ENCODE measurements around the gene NOX4. TPM values are rescaled to one million over a fixed set of nuclear protein-coding genes. Genes with fewer than 3 reads are reported as not detected.

NOX4 gene
- polyA plus RNA-seq, 4 donors: 0.31 to 3.0 TPM; not detected in 2

GRCh38 chr11:89516496-89516895, 25.3 kb upstream of the NOX4 start:
- Histone ChIP-seq H3K4me1 (ENCODE audit: control insufficient read depth in 3 of 3, insufficient read depth in 2 of 3, low read depth in 1 of 3, low read length in 2 of 3) (no peaks in the 10 kb centered on the region), H3K27ac (ENCODE audit: low read depth in 1 of 3, low read length in 2 of 3) (no peak overlapping the region), H3K36me3 (ENCODE audit: control insufficient read depth in 3 of 3, insufficient read depth in 2 of 3, low read depth in 1 of 3, low read length in 3 of 3) (no peaks in the 10 kb centered on the region), H3K9me3 (ENCODE audit: control insufficient read depth in 2 of 2, insufficient read depth in 1 of 2, low read depth in 1 of 2, low read length in 1 of 2) (no peaks in the 10 kb centered on the region), H3K27me3 (ENCODE audit: control insufficient read depth in 3 of 3, insufficient read depth in 3 of 3, low read length in 3 of 3) (no peaks in the 10 kb centered on the region), H3K4me3 (ENCODE audit: low read depth in 1 of 3, low read length in 3 of 3) (no peak overlapping the region)
- FAIRE-seq (no peak), DNase-seq (peak in 1 of 2 donors; percentile 2)
- WGBS, 3 donors: 23 to 49% (median 30%) methylated on average over 2 of the region's 2 CpGs

- WGBS, 3 donors: 83 to 92% (median 89%) methylated on average over 5 of the region's 5 CpGs
- Histone ChIP-seq H3K4me1 (ENCODE audit: control insufficient read depth in 3 of 3, insufficient read depth in 2 of 3, low read depth in 1 of 3, low read length in 2 of 3) (no peaks in the 10 kb centered on the region), H3K9me3 (ENCODE audit: control insufficient read depth in 2 of 2, insufficient read depth in 1 of 2, low read depth in 1 of 2, low read length in 1 of 2) (no peaks in the 10 kb centered on the region), H3K36me3 (ENCODE audit: control insufficient read depth in 3 of 3, insufficient read depth in 2 of 3, low read depth in 1 of 3, low read length in 3 of 3) (no peaks in the 10 kb centered on the region), H3K27ac (ENCODE audit: low read depth in 1 of 3, low read length in 2 of 3) (no peak overlapping the region), H3K27me3 (ENCODE audit: control insufficient read depth in 3 of 3, insufficient read depth in 3 of 3, low read length in 3 of 3) (no peaks in the 10 kb centered on the region), H3K4me3 (ENCODE audit: low read depth in 1 of 3, low read length in 3 of 3) (no peak overlapping the region)
- FAIRE-seq: no peak
- no peak for DNase-seq
Observed at GRCh38 chr11:89508544-89508943, 17.4 kb upstream of the NOX4 start.

GRCh38 chr11:89504270-89504669, 13.1 kb upstream of the NOX4 start:
- no peaks in the 10 kb centered on the region for H3K9me3 ChIP-seq (ENCODE audit: control insufficient read depth in 2 of 2, insufficient read depth in 1 of 2, low read depth in 1 of 2, low read length in 1 of 2)

GRCh38 chr11:89503422-89503821, 12.2 kb upstream of the NOX4 start:
- no peaks in the 10 kb centered on the region for H3K27me3 ChIP-seq (ENCODE audit: control insufficient read depth in 3 of 3, insufficient read depth in 3 of 3, low read length in 3 of 3)
- H3K9me3 ChIP-seq (ENCODE audit: control insufficient read depth in 2 of 2, insufficient read depth in 1 of 2, low read depth in 1 of 2, low read length in 1 of 2): no peaks in the 10 kb centered on the region
- DNase-seq (no peak), FAIRE-seq (no peak)
- WGBS, 3 donors: 65 to 83% (median 82%) methylated on average over 2 of the region's 2 CpGs
- H3K27ac ChIP-seq (ENCODE audit: low read depth in 1 of 3, low read length in 2 of 3): no peak overlapping the region
- no peak overlapping the region for H3K4me3 ChIP-seq (ENCODE audit: low read depth in 1 of 3, low read length in 3 of 3)
- no peaks in the 10 kb centered on the region for H3K36me3 ChIP-seq (ENCODE audit: control insufficient read depth in 3 of 3, insufficient read depth in 2 of 3, low read depth in 1 of 3, low read length in 3 of 3)
- peaks cover 0 to 7% (median 0%) of the 10 kb centered on the region in 3 donors for H3K4me1 ChIP-seq (ENCODE audit: control insufficient read depth in 3 of 3, insufficient read depth in 2 of 3, low read depth in 1 of 3, low read length in 2 of 3)

More at GRCh38 chr11:89504270-89504669, 13.1 kb upstream of the NOX4 start:
- peaks cover 0 to 7% (median 0%) of the 10 kb centered on the region in 3 donors for H3K4me1 ChIP-seq (ENCODE audit: control insufficient read depth in 3 of 3, insufficient read depth in 2 of 3, low read depth in 1 of 3, low read length in 2 of 3)
- FAIRE-seq (no peak), DNase-seq (no peak)
- H3K27me3 ChIP-seq (ENCODE audit: control insufficient read depth in 3 of 3, insufficient read depth in 3 of 3, low read length in 3 of 3): no peaks in the 10 kb centered on the region
- no peaks in the 10 kb centered on the region for H3K36me3 ChIP-seq (ENCODE audit: control insufficient read depth in 3 of 3, insufficient read depth in 2 of 3, low read depth in 1 of 3, low read length in 3 of 3)
- WGBS, 3 donors: 72 to 87% (median 80%) methylated on average over 2 of the region's 2 CpGs
- H3K27ac ChIP-seq (ENCODE audit: low read depth in 1 of 3, low read length in 2 of 3): no peak overlapping the region
- no peak overlapping the region for H3K4me3 ChIP-seq (ENCODE audit: low read depth in 1 of 3, low read length in 3 of 3)

- no peaks in the 10 kb centered on the region for H3K27me3 ChIP-seq (ENCODE audit: control insufficient read depth in 3 of 3, insufficient read depth in 3 of 3, low read length in 3 of 3)
- H3K4me1 ChIP-seq (ENCODE audit: control insufficient read depth in 3 of 3, insufficient read depth in 2 of 3, low read depth in 1 of 3, low read length in 2 of 3): peaks cover 0 to 7% (median 0%) of the 10 kb centered on the region in 3 donors
- 71 to 88% (median 74%) methylated on average over 2 of the region's 2 CpGs for WGBS, 3 donors
- H3K4me3 ChIP-seq (ENCODE audit: low read depth in 1 of 3, low read length in 3 of 3): no peak overlapping the region
- H3K27ac ChIP-seq (ENCODE audit: low read depth in 1 of 3, low read length in 2 of 3): peak overlapping the region in 1 of 3 donors; percentile 62
- DNase-seq (peak in 1 of 2 donors; percentile 70), FAIRE-seq (no peak)
- H3K9me3 ChIP-seq (ENCODE audit: control insufficient read depth in 2 of 2, insufficient read depth in 1 of 2, low read depth in 1 of 2, low read length in 1 of 2): no peaks in the 10 kb centered on the region
- H3K36me3 ChIP-seq (ENCODE audit: control insufficient read depth in 3 of 3, insufficient read depth in 2 of 3, low read depth in 1 of 3, low read length in 3 of 3): no peaks in the 10 kb centered on the region
Observed at GRCh38 chr11:89502301-89502700, 11.1 kb upstream of the NOX4 start.

GRCh38 chr11:89500336-89500735, 9.2 kb upstream of the NOX4 start:
- no peak for DNase-seq
- no peaks in the 10 kb centered on the region for H3K9me3 ChIP-seq (ENCODE audit: control insufficient read depth in 2 of 2, insufficient read depth in 1 of 2, low read depth in 1 of 2, low read length in 1 of 2)
- FAIRE-seq: no peak
- H3K36me3 ChIP-seq (ENCODE audit: control insufficient read depth in 3 of 3, insufficient read depth in 2 of 3, low read depth in 1 of 3, low read length in 3 of 3): no peaks in the 10 kb centered on the region
- H3K4me1 ChIP-seq (ENCODE audit: control insufficient read depth in 3 of 3, insufficient read depth in 2 of 3, low read depth in 1 of 3, low read length in 2 of 3): peaks cover 0 to 7% (median 0%) of the 10 kb centered on the region in 3 donors
- H3K27me3 ChIP-seq (ENCODE audit: control insufficient read depth in 3 of 3, insufficient read depth in 3 of 3, low read length in 3 of 3): no peaks in the 10 kb centered on the region
- H3K27ac ChIP-seq (ENCODE audit: low read depth in 1 of 3, low read length in 2 of 3): no peak overlapping the region
- H3K4me3 ChIP-seq (ENCODE audit: low read depth in 1 of 3, low read length in 3 of 3): no peak overlapping the region

- Histone ChIP-seq H3K27ac (ENCODE audit: low read depth in 1 of 3, low read length in 2 of 3) (no peak overlapping the region), H3K9me3 (ENCODE audit: control insufficient read depth in 2 of 2, insufficient read depth in 1 of 2, low read depth in 1 of 2, low read length in 1 of 2) (no peaks in the 10 kb centered on the region), H3K36me3 (ENCODE audit: control insufficient read depth in 3 of 3, insufficient read depth in 2 of 3, low read depth in 1 of 3, low read length in 3 of 3) (no peaks in the 10 kb centered on the region), H3K27me3 (ENCODE audit: control insufficient read depth in 3 of 3, insufficient read depth in 3 of 3, low read length in 3 of 3) (no peaks in the 10 kb centered on the region), H3K4me3 (ENCODE audit: low read depth in 1 of 3, low read length in 3 of 3) (no peak overlapping the region), H3K4me1 (ENCODE audit: control insufficient read depth in 3 of 3, insufficient read depth in 2 of 3, low read depth in 1 of 3, low read length in 2 of 3) (peaks cover 0 to 7% (median 0%) of the 10 kb centered on the region in 3 donors)
- FAIRE-seq (no peak), DNase-seq (peak in 1 of 2 donors; percentile 3)
- WGBS, 3 donors: 77 to 87% (median 87%) methylated on average over 5 of the region's 5 CpGs
Observed at GRCh38 chr11:89498845-89499448, 7.8 kb upstream of the NOX4 start.

GRCh38 chr11:89495951-89496350, 4.8 kb upstream of the NOX4 start:
- Histone ChIP-seq H3K27me3 (ENCODE audit: control insufficient read depth in 3 of 3, insufficient read depth in 3 of 3, low read length in 3 of 3) (peaks cover 0 to 9% (median 2%) of the 10 kb centered on the region in 3 donors), H3K9me3 (ENCODE audit: control insufficient read depth in 2 of 2, insufficient read depth in 1 of 2, low read depth in 1 of 2, low read length in 1 of 2) (no peaks in the 10 kb centered on the region), H3K27ac (ENCODE audit: low read depth in 1 of 3, low read length in 2 of 3) (no peak overlapping the region), H3K36me3 (ENCODE audit: control insufficient read depth in 3 of 3, insufficient read depth in 2 of 3, low read depth in 1 of 3, low read length in 3 of 3) (no peaks in the 10 kb centered on the region), H3K4me3 (ENCODE audit: low read depth in 1 of 3, low read length in 3 of 3) (no peak overlapping the region), H3K4me1 (ENCODE audit: control insufficient read depth in 3 of 3, insufficient read depth in 2 of 3, low read depth in 1 of 3, low read length in 2 of 3) (no peaks in the 10 kb centered on the region)
- FAIRE-seq: no peak
- 56 to 71% (median 63%) methylated on average over 3 of the region's 3 CpGs for WGBS, 3 donors
- no peak for DNase-seq

GRCh38 chr11:89493431-89493830, 2.3 kb upstream of the NOX4 start:
- no peaks in the 10 kb centered on the region for H3K9me3 ChIP-seq (ENCODE audit: control insufficient read depth in 2 of 2, insufficient read depth in 1 of 2, low read depth in 1 of 2, low read length in 1 of 2)

More at GRCh38 chr11:89493431-89493830, 2.3 kb upstream of the NOX4 start:
- Histone ChIP-seq H3K36me3 (ENCODE audit: control insufficient read depth in 3 of 3, insufficient read depth in 2 of 3, low read depth in 1 of 3, low read length in 3 of 3) (no peaks in the 10 kb centered on the region), H3K27me3 (ENCODE audit: control insufficient read depth in 3 of 3, insufficient read depth in 3 of 3, low read length in 3 of 3) (peaks cover 0 to 9% (median 4%) of the 10 kb centered on the region in 3 donors), H3K27ac (ENCODE audit: low read depth in 1 of 3, low read length in 2 of 3) (no peak overlapping the region), H3K4me3 (ENCODE audit: low read depth in 1 of 3, low read length in 3 of 3) (no peak overlapping the region), H3K4me1 (ENCODE audit: control insufficient read depth in 3 of 3, insufficient read depth in 2 of 3, low read depth in 1 of 3, low read length in 2 of 3) (peaks cover 0 to 3% (median 0%) of the 10 kb centered on the region in 3 donors)
- FAIRE-seq (no peak), DNase-seq (no peak)
- WGBS, 3 donors: 90 to 93% (median 92%) methylated on average over 3 of the region's 3 CpGs

Data from small intestine (tissue), 7 donors.